ENCODE results near the gene TAX1BP3.

The TAX1BP3 gene

DNA sequence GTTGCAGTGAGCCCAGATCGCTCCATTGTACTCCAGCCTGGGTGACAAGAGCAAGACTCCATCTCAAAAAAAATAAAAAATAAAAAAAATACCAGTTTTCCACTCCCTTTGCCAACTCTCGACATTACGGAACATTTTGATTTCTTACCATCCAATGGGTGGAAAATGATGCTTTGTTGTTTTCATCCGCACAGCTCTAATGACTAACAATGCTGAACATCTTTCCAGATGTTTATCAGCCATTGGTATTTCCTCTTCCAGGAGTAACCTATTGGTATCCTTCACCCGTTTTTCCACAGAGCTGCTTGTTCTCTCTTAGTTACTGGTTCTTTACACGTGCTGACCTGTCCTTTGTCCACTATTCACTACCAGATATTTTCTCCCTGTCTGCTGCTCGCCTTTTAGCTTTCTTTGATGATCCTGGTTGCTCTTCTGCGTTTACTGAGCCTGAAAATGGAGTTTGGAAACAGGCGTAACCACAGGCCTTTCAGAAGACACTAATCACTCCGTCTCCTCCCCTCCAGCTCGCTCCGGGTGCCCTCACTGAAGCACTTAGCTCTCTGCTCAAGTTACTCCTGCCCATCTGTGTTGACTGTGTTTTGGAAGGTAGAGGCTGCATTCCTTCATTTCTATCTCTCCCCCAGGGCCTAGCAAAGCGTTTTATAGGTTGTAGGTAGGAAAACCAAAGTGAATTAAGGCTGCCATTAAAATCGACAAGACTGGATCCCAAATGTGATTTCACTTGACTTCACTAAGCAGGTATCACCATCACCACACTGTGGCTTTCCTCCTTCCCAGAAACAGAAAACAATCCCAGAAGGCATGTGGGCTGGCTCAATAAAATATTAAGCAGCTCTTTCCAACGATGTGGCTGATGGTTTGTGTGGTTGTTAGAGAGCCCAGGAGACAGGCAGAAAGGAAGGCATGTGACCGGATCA is 41.3 kb downstream of the TAX1BP3 start:
- DNase-seq (ENCODE audit: low read depth), result no peak

- DNase-seq (ENCODE audit: low read depth), result no peak
Measured at GRCh38 chr17:3622977-3623594, 45.3 kb downstream of the TAX1BP3 start.

DNA sequence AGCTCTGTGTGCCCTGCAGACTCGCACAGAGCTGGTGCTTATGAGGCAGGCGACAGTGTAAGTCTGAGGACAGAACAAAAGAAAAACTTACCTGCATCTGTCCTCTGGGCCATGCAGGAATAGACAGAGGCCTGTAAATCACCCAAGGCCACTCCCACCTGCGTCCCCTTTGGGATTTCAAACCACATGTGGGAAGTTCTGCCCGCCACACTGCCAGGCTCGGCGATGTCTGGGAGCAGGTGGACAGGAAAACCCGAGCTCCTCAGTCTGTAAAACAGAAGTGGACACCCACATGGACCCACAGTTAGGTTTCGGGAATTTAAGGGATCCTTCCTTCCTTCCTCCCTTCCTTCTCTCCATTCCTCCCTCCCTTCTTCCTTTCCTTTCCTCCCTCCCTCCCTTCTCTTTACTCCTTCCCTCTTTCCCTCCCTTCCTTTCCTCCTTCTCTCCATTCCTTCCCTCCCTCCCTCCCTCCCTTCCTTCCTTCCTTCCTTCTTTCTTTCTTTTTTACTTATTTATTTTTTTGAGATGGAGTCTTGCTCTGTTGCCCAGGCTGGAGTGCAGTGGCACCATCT is 47.1 kb downstream of the TAX1BP3 start:
- DNase-seq (ENCODE audit: low read depth), result no peak

DNA sequence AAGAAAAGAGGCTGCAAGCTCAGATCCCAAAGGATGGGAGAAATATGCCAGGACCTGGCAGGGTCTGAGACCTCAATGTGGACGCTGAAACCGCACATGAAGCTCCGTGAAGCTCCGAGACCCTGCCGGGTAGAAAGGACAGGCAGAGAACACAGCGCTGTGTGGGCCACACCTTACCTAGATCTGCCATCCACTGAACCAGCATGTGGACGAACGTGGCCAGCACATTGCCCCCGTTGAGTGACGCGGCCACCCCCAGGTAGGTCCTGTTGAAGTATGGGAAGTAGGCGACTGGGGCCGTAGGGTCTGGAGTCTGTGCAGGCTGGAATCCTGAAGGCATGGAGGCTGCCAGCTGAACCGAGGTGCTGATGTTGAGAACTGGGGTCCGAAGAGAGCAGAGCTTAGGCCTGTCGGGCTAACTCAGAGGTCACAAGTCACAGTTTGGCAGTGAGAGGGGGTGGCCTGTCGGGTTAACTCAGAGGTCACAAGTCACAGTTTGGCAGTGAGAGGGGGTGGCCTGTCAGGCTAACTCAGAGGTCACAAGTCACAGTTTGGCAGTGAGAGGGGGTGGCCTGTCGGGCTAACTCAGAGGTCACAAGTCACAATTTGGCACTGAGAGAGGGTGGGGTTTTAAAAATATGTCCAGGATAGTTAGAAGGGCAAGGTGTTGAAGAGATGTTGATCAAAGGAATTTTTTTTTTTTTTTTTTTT is 53.1 kb downstream of the TAX1BP3 start:
- DNase-seq (ENCODE audit: low read depth), result no peak

DNA sequence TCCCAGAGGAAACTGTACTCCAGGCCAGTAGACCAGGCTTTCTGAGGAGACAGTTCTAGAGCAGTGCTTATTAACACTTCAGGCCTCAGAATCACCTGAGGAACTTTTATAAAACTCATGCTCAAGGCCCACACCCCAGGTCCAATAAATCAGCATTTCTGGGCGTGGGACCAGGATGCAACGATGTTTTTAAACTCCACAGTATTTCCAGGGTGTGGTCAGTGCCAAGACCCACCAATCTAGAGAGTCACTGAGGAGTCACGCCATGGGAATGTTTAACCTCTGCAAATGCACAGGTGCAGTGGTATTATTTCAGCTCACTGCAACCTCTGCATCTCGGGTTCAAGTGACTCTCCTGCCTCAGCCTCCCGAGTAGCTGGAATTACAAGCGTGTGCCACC is 55.3 kb downstream of the TAX1BP3 start:
- no peak for DNase-seq (ENCODE audit: low read depth)
